ENCODE measurements around the gene PPARGC1A.

DNA sequence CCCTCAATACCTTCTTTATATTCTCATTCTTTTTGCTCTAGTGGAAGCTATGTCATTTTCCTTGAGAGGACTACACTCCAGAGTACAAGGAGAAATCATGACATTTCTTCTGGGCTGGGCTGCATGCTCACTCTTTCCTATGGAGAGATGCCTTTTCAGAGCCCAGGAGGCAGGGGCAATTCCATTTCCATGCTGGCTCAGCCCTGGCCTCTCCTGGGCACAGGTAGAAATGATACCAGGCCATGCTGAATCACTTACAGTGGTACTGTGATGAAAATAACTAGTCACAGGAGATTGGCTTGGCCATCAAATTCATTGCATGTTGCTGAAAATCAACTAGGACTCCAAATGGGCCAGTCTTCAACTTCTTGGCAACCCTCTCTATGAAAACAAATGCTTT lies 34.0 kb upstream of the PPARGC1A start:
- TF ChIP-seq, protein P1, sequence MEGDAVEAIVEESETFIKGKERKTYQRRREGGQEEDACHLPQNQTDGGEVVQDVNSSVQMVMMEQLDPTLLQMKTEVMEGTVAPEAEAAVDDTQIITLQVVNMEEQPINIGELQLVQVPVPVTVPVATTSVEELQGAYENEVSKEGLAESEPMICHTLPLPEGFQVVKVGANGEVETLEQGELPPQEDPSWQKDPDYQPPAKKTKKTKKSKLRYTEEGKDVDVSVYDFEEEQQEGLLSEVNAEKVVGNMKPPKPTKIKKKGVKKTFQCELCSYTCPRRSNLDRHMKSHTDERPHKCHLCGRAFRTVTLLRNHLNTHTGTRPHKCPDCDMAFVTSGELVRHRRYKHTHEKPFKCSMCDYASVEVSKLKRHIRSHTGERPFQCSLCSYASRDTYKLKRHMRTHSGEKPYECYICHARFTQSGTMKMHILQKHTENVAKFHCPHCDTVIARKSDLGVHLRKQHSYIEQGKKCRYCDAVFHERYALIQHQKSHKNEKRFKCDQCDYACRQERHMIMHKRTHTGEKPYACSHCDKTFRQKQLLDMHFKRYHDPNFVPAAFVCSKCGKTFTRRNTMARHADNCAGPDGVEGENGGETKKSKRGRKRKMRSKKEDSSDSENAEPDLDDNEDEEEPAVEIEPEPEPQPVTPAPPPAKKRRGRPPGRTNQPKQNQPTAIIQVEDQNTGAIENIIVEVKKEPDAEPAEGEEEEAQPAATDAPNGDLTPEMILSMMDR (IDR thresholded peaks at IDR 0.05; ENCODE audit: insufficient read depth, low read depth, low read length): no peak
- no peak for TF ChIP-seq EZH2 (IDR thresholded peaks at IDR 0.05; ENCODE audit: insufficient read depth, low read length)
